Thoracic aorta (tissue), 2 donors: Measurements from ENCODE around the gene PRKAG1. TPM values are rescaled to one million over a fixed set of nuclear protein-coding genes. Genes with fewer than 3 reads are reported as not detected.

Source experiments
- ATAC-seq: fragments of 150-250 bp; one replicate; pipeline ENCODE4 v1.8.0; 2017; ENCODE audit warnings: low read depth; ENCODE audit not compliant: insufficient number of reproducible peaks, low FRiP score
- DNase-seq: peaks from one replicate; pipeline ENCODE4 v3.0.0-alpha.2; 2020; ENCODE audit warnings: low spot score
- H3K27ac ChIP-seq, 2 donors: fragments of 200-600 bp; sonication (generic); 1 replicate in 1 of 2; 2 replicates in 1 of 2; pipeline ENCODE4 v1.5.1; 2016; ENCODE audit warnings: mild to moderate bottlenecking in 2 of 2, moderate library complexity in 2 of 2
- H3K27me3 ChIP-seq: fragments of 200-600 bp; sonication (generic); replicated peaks from 2 replicates; pipeline ENCODE4 v1.6.0; 2016; ENCODE audit warnings: mild to moderate bottlenecking; ENCODE audit not compliant: insufficient read depth
- H3K36me3 ChIP-seq: fragments of 200-600 bp; sonication (generic); one replicate; pipeline ENCODE4 v1.5.1; 2016
- H3K4me1 ChIP-seq, 2 donors: fragments of 200-600 bp; sonication (generic); 1 replicate in 1 of 2; 2 replicates in 1 of 2; pipeline versions ENCODE4 v1.5.1 to v1.6.0; 2016; ENCODE audit warnings: low read depth in 2 of 2, mild to moderate bottlenecking in 1 of 2; ENCODE audit not compliant: control insufficient read depth in 1 of 2
- H3K4me3 ChIP-seq: fragments of 200-600 bp; sonication (generic); 2 replicates; pipeline ENCODE4 v1.5.1; 2016; ENCODE audit warnings: mild to moderate bottlenecking
- H3K9me3 ChIP-seq: fragments of 200-600 bp; sonication (generic); 2 replicates; pipeline ENCODE4 v1.5.1; 2016
- CTCF ChIP-seq: fragments of 200-600 bp; sonication (generic); IDR thresholded peaks from one replicate; pipeline ENCODE4 v1.5.1; 2019; ENCODE audit warnings: antibody characterized with exemption
- total RNA-seq, 2 donors: library from RNA; depleted of rRNA; stranded (reverse); fragments of >200 nt; gene quantifications; one replicate each; pipeline versions ENCODE4 v1.1.0 to v1.2.3, GENCODE V29; 2016

The PRKAG1 gene
- total RNA-seq, 2 donors from 2014 or later, result 53.2 to 68.1 TPM

- no peak for TF ChIP-seq CTCF
- Histone ChIP-seq H3K9me3 (no peaks in the 10 kb centered on the region), H3K4me3 (no peak overlapping the region), H3K36me3 (no peaks in the 10 kb centered on the region), H3K27me3 (no peaks in the 10 kb centered on the region), H3K4me1 (peaks cover 0 to 8% of the 10 kb centered on the region in 2 donors), H3K27ac (no peak overlapping the region)
- ATAC-seq (no peak), DNase-seq (no peak)
Measured at GRCh38 chr12:48961331-48961730, 57.2 kb downstream of the PRKAG1 start.

GRCh38 chr12:48960834-48961233 is 57.7 kb downstream of the PRKAG1 start:
- DNase-seq (no peak), ATAC-seq (no peak)
- Histone ChIP-seq H3K27me3 (no peaks in the 10 kb centered on the region), H3K27ac (no peak overlapping the region), H3K4me3 (no peak overlapping the region), H3K4me1 (peaks cover 0 to 12% of the 10 kb centered on the region in 2 donors), H3K36me3 (no peaks in the 10 kb centered on the region), H3K9me3 (no peaks in the 10 kb centered on the region)
- TF ChIP-seq CTCF, result no peak

GRCh38 chr12:48958049-48958388 is 60.6 kb downstream of the PRKAG1 start:
- H3K36me3 ChIP-seq, result no peaks in the 10 kb centered on the region
- no peak for ATAC-seq
- peak overlapping the region; percentile 87 for H3K4me3 ChIP-seq
- DNase-seq, result no peak
- H3K4me1 ChIP-seq, result peaks cover 3 to 27% of the 10 kb centered on the region in 2 donors
- peak overlapping the region in 1 of 2 donors; percentile 72 for H3K27ac ChIP-seq
- no peak for TF ChIP-seq CTCF
- no peaks in the 10 kb centered on the region for H3K9me3 ChIP-seq
- H3K27me3 ChIP-seq, result no peaks in the 10 kb centered on the region

GRCh38 chr12:48957141-48958048 is 61.2 kb downstream of the PRKAG1 start, which contains the start of gene ARF3:
Gene ARF3 (minus strand): TSS chr12:48957487. CDS start chr12:48941095, 16,392 bp downstream.
- Histone ChIP-seq H3K27me3 (no peaks in the 10 kb centered on the region), H3K9me3 (no peaks in the 10 kb centered on the region), H3K36me3 (no peaks in the 10 kb centered on the region), H3K27ac (peak within 1 kb of the TSS; percentile 72 to 80), H3K4me3 (peak within 1 kb of the TSS; percentile 87), H3K4me1 (peaks cover 3 to 27% of the 10 kb centered on the region in 2 donors)
- DNase-seq (peak; percentile 82), ATAC-seq (peak; percentile 64)
- TF ChIP-seq CTCF, result no peak

GRCh38 chr12:48956279-48957140 is 62.1 kb downstream of the PRKAG1 start:
- TF ChIP-seq CTCF, result no peak
- DNase-seq (peak; percentile 68), ATAC-seq (peak; percentile 49)
- H3K4me1 ChIP-seq, result peaks cover 3 to 27% of the 10 kb centered on the region in 2 donors
- H3K27ac ChIP-seq, result peak overlapping the region; percentile 72 to 80
- H3K4me3 ChIP-seq, result peak overlapping the region; percentile 87
- no peaks in the 10 kb centered on the region for H3K27me3 ChIP-seq
- no peaks in the 10 kb centered on the region for H3K9me3 ChIP-seq
- no peaks in the 10 kb centered on the region for H3K36me3 ChIP-seq
